GM23338 (cell line): ENCODE data around the gene GPC2.

Experiments used
- EZH2phosphoT487 ChIP-seq: fragments of 200-600 bp; sonication (generic); IDR thresholded peaks from one replicate; pipeline ENCODE4 v1.8.1; 2018; ENCODE audit warnings: antibody characterized with exemption; ENCODE audit not compliant: unreplicated experiment
- TF ChIP-seq, protein P1 (sequence below): fragments of 250-450 bp; sonication (Bioruptor Pico); IDR thresholded peaks from 2 replicates; pipeline ENCODE4 v1.5.0; 2020; ENCODE audit warnings: mild to moderate bottlenecking, moderate library complexity

DNA sequence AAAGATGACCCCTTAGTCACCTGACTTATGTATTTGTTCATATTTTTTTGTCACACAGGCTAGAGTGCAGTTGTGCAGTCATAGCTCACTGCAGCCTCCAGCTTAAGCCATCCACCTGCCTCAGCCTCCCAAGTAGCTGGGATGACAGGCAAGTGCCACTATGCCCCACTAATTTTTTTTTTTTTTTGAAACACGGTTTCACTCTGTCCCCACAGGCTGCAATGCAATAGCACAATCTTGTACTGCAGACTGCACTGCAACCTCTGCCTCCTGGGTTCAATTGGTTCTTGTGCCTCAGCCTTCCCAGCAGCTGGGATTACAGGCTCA is 48.6 kb downstream of the GPC2 start:
- TF ChIP-seq, protein P1, sequence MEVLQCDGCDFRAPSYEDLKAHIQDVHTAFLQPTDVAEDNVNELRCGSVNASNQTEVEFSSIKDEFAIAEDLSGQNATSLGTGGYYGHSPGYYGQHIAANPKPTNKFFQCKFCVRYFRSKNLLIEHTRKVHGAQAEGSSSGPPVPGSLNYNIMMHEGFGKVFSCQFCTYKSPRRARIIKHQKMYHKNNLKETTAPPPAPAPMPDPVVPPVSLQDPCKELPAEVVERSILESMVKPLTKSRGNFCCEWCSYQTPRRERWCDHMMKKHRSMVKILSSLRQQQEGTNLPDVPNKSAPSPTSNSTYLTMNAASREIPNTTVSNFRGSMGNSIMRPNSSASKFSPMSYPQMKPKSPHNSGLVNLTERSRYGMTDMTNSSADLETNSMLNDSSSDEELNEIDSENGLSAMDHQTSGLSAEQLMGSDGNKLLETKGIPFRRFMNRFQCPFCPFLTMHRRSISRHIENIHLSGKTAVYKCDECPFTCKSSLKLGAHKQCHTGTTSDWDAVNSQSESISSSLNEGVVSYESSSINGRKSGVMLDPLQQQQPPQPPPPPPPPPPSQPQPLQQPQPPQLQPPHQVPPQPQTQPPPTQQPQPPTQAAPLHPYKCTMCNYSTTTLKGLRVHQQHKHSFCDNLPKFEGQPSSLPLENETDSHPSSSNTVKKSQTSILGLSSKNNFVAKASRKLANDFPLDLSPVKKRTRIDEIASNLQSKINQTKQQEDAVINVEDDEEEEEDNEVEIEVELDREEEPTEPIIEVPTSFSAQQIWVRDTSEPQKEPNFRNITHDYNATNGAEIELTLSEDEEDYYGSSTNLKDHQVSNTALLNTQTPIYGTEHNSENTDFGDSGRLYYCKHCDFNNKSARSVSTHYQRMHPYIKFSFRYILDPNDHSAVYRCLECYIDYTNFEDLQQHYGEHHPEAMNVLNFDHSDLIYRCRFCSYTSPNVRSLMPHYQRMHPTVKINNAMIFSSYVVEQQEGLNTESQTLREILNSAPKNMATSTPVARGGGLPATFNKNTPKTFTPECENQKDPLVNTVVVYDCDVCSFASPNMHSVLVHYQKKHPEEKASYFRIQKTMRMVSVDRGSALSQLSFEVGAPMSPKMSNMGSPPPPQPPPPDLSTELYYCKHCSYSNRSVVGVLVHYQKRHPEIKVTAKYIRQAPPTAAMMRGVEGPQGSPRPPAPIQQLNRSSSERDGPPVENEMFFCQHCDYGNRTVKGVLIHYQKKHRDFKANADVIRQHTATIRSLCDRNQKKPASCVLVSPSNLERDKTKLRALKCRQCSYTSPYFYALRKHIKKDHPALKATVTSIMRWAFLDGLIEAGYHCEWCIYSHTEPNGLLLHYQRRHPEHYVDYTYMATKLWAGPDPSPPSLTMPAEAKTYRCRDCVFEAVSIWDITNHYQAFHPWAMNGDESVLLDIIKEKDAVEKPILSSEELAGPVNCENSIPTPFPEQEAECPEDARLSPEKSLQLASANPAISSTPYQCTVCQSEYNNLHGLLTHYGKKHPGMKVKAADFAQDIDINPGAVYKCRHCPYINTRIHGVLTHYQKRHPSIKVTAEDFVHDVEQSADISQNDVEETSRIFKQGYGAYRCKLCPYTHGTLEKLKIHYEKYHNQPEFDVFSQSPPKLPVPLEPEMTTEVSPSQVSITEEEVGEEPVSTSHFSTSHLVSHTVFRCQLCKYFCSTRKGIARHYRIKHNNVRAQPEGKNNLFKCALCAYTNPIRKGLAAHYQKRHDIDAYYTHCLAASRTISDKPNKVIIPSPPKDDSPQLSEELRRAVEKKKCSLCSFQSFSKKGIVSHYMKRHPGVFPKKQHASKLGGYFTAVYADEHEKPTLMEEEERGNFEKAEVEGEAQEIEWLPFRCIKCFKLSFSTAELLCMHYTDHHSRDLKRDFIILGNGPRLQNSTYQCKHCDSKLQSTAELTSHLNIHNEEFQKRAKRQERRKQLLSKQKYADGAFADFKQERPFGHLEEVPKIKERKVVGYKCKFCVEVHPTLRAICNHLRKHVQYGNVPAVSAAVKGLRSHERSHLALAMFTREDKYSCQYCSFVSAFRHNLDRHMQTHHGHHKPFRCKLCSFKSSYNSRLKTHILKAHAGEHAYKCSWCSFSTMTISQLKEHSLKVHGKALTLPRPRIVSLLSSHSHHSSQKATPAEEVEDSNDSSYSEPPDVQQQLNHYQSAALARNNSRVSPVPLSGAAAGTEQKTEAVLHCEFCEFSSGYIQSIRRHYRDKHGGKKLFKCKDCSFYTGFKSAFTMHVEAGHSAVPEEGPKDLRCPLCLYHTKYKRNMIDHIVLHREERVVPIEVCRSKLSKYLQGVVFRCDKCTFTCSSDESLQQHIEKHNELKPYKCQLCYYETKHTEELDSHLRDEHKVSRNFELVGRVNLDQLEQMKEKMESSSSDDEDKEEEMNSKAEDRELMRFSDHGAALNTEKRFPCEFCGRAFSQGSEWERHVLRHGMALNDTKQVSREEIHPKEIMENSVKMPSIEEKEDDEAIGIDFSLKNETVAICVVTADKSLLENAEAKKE (CRISPR knock-in tag) = no peak
- no peak for TF ChIP-seq EZH2phosphoT487
